ES-I3 (cell line): Measurements from ENCODE around the gene MED12L.

Experiments used
- H3K36me3 ChIP-seq: 2 replicates; pipeline ENCODE4 v1.6.1; 2013; ENCODE audit warnings: mild to moderate bottlenecking, low read length, control low read depth, moderate library complexity; ENCODE audit not compliant: insufficient read depth
- H3K4me1 ChIP-seq: 2 replicates; pipeline ENCODE4 v1.6.1; 2013; ENCODE audit warnings: mild to moderate bottlenecking, control low read depth, low read length; ENCODE audit not compliant: insufficient read depth
- H3K9ac ChIP-seq: 2 replicates; pipeline ENCODE4 v1.6.1; 2013; ENCODE audit warnings: low read depth, mild to moderate bottlenecking, low read length, moderate library complexity
- H3K9me3 ChIP-seq: 2 replicates; pipeline ENCODE4 v1.6.1; 2013; ENCODE audit warnings: mild to moderate bottlenecking, low read length, moderate library complexity; ENCODE audit not compliant: control insufficient read depth, insufficient read depth

Gene MED12L

DNA sequence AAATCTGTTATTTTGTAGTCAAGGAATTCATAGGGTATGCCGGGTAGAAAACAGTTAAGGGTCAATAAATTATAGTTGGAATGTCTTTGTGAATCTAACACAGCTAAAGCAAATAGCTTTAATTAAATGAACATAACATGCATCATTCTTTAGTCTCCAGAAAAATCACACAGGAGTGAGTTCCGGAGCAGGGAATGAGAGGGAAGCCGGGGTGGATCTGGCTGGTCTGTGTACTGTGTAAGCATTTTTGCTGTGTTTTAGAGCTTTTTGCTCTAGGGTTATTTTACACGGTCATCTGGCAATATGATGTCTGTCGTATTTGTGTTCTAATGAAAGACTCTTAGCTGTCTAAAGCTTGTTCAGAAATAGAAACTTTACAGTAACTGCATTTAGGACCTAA, 57.5 kb downstream of the MED12L start:
- H3K36me3 ChIP-seq = no peaks in the 10 kb centered on the region

GRCh38 chr3:151144016-151144415, 58.6 kb downstream of the MED12L start:
- Histone ChIP-seq H3K9me3 (no peaks in the 10 kb centered on the region), H3K36me3 (no peaks in the 10 kb centered on the region), H3K4me1 (peaks cover 16% of the 10 kb centered on the region), H3K9ac (no peak overlapping the region)

More for the DNA sequence above, 57.5 kb downstream of the MED12L start:
- Histone ChIP-seq H3K9me3 (no peaks in the 10 kb centered on the region), H3K9ac (no peak overlapping the region), H3K4me1 (peaks cover 16% of the 10 kb centered on the region)

- no peaks in the 10 kb centered on the region for H3K36me3 ChIP-seq
- no peak overlapping the region for H3K9ac ChIP-seq
- peaks cover 16% of the 10 kb centered on the region for H3K4me1 ChIP-seq
- H3K9me3 ChIP-seq = no peaks in the 10 kb centered on the region
Observed at GRCh38 chr3:151144760-151145159, 59.3 kb downstream of the MED12L start.

GRCh38 chr3:151145713-151146070, 60.2 kb downstream of the MED12L start:
- no peaks in the 10 kb centered on the region for H3K36me3 ChIP-seq
- no peaks in the 10 kb centered on the region for H3K9me3 ChIP-seq
- no peak overlapping the region for H3K9ac ChIP-seq
- peaks cover 16% of the 10 kb centered on the region for H3K4me1 ChIP-seq

- peaks cover 16% of the 10 kb centered on the region for H3K4me1 ChIP-seq
- H3K9me3 ChIP-seq = no peaks in the 10 kb centered on the region
- no peaks in the 10 kb centered on the region for H3K36me3 ChIP-seq
- H3K9ac ChIP-seq = no peak overlapping the region
Observed at GRCh38 chr3:151146071-151146730, 60.7 kb downstream of the MED12L start.

DNA sequence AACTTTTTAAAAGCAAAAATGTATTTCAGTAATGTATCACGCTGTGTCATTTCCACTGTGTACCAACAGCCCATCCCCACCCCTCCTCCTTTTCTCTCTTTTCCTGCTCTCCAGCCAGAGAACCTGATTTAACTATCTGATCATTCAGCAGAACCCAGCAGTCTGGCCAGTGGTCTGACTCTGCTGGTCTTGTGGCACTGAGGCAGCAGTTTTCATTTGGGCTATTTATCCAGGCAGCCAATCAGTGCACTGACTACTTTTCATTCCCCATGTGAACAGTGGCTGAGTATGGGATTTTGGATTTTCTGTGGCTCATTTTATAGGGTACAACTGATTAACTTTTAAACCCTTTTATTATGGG, 61.2 kb downstream of the MED12L start:
- H3K9ac ChIP-seq = no peak overlapping the region
- no peaks in the 10 kb centered on the region for H3K9me3 ChIP-seq
- H3K36me3 ChIP-seq = no peaks in the 10 kb centered on the region
- H3K4me1 ChIP-seq = peaks cover 16% of the 10 kb centered on the region

DNA sequence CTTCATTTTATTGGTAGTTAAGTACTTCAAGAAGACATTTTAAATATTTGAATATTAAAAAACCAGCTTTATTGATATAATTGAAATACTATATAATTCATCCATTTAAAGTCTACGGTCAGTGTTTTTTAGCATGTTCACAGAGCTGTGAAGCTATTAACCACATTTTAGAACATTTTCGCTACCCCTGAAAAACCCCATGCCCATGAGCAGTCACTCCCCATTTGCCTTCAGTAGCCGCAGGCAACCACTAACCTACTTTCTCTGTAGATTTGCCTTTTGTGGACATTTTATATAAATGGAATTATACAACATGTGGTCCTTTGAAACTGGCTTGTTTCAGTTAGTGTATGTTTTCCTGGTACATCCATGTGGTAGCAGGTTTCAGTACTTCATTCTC, 61.8 kb downstream of the MED12L start:
- no peak overlapping the region for H3K9ac ChIP-seq
- H3K4me1 ChIP-seq = peaks cover 16% of the 10 kb centered on the region
- no peaks in the 10 kb centered on the region for H3K9me3 ChIP-seq
- H3K36me3 ChIP-seq = no peaks in the 10 kb centered on the region

GRCh38 chr3:151152455-151153079, 67.1 kb downstream of the MED12L start:
- no peaks in the 10 kb centered on the region for H3K36me3 ChIP-seq
- H3K9me3 ChIP-seq = no peaks in the 10 kb centered on the region
- peaks cover 15% of the 10 kb centered on the region for H3K4me1 ChIP-seq
- H3K9ac ChIP-seq = no peak overlapping the region

- Histone ChIP-seq H3K36me3 (no peaks in the 10 kb centered on the region), H3K9me3 (no peaks in the 10 kb centered on the region), H3K4me1 (peaks cover 15% of the 10 kb centered on the region), H3K9ac (no peak overlapping the region)
Observed at GRCh38 chr3:151154566-151154965, 69.1 kb downstream of the MED12L start.

GRCh38 chr3:151155409-151156128, 70.1 kb downstream of the MED12L start:
- Histone ChIP-seq H3K9me3 (no peaks in the 10 kb centered on the region), H3K9ac (no peak overlapping the region), H3K36me3 (no peaks in the 10 kb centered on the region), H3K4me1 (peaks cover 15% of the 10 kb centered on the region)

- Histone ChIP-seq H3K4me1 (peaks cover 15% of the 10 kb centered on the region), H3K9me3 (no peaks in the 10 kb centered on the region), H3K9ac (no peak overlapping the region), H3K36me3 (no peaks in the 10 kb centered on the region)
Observed at GRCh38 chr3:151156618-151157216, 71.3 kb downstream of the MED12L start.

DNA sequence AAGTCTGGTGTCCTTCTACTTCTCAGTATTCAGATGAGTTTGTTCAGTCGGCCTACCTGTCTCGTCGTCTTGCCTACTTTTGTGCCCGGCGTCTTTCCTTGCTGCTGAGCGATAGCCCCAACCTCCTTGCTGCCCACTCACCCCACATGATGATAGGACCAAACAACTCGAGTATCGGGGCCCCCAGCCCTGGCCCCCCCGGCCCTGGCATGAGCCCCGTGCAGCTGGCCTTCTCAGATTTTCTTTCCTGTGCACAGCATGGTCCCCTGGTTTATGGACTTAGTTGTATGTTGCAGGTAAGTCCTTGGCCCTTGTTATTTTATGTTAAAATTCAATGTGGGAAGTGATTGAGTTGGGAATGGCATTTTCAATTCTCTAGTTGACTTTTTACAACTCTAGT, 74.3 kb downstream of the MED12L start:
- no peak overlapping the region for H3K9ac ChIP-seq
- no peaks in the 10 kb centered on the region for H3K9me3 ChIP-seq
- H3K4me1 ChIP-seq = peaks cover 15% of the 10 kb centered on the region
- no peaks in the 10 kb centered on the region for H3K36me3 ChIP-seq

- H3K4me1 ChIP-seq = no peaks in the 10 kb centered on the region
- no peaks in the 10 kb centered on the region for H3K9me3 ChIP-seq
- H3K9ac ChIP-seq = no peak overlapping the region
- H3K36me3 ChIP-seq = no peaks in the 10 kb centered on the region; the same call in 1 of the 2 replicates
Observed at GRCh38 chr3:151165226-151165625, 79.8 kb downstream of the MED12L start.

- Histone ChIP-seq H3K9ac (no peak overlapping the region), H3K9me3 (no peaks in the 10 kb centered on the region), H3K4me1 (no peaks in the 10 kb centered on the region), H3K36me3 (no peaks in the 10 kb centered on the region; the same call in 1 of the 2 replicates)
Observed at GRCh38 chr3:151166161-151166560, 80.7 kb downstream of the MED12L start.
